Keratinocyte (primary cell): Measurements from ENCODE around the gene POGZ. TPM values are rescaled to one million over a fixed set of nuclear protein-coding genes. Genes with fewer than 3 reads are reported as not detected.

Source experiments
- DNase-seq: peaks from one replicate; pipeline ENCODE4 v3.0.0-alpha.2; 2011; ENCODE audit warnings: low read depth, missing footprints, low spot score
- FAIRE-seq: peaks from 2 replicates; lab custom pipeline; 2011; peaks lifted over from hg19 to GRCh38; lab: Jason Lieb, UNC
- H2AFZ ChIP-seq: 2 replicates; pipeline ENCODE4 v1.6.0; 2012; ENCODE audit warnings: low read length, control low read depth, inconsistent platforms; ENCODE audit not compliant: control insufficient read depth
- H3K27ac ChIP-seq: 2 replicates; pipeline ENCODE4 v1.5.1; 2011; ENCODE audit warnings: low read length; ENCODE audit not compliant: control insufficient read depth, insufficient read depth
- H3K27me3 ChIP-seq: 3 replicates; pipeline ENCODE4 v1.6.0; 2011; ENCODE audit warnings: low read length; ENCODE audit not compliant: control insufficient read depth, insufficient read depth; ENCODE audit errors: extremely low read depth
- H3K36me3 ChIP-seq, 2 experiments: 2 replicates in 1 of 2; 3 replicates in 1 of 2; pipeline ENCODE4 v1.5.1; 2011; ENCODE audit warnings: low read length in 2 of 2, mild to moderate bottlenecking in 1 of 2; ENCODE audit not compliant: control insufficient read depth in 2 of 2, insufficient read depth in 2 of 2; ENCODE audit errors: extremely low read depth in 1 of 2
- H3K4me1 ChIP-seq: 3 replicates; pipeline ENCODE4 v1.5.1; 2011; ENCODE audit warnings: low read length; ENCODE audit not compliant: control insufficient read depth, insufficient read depth; ENCODE audit errors: extremely low read depth
- H3K4me2 ChIP-seq: 3 replicates; pipeline ENCODE4 v1.6.0; 2011; ENCODE audit warnings: low read depth, low read length; ENCODE audit not compliant: control insufficient read depth, insufficient read depth; ENCODE audit errors: extremely low read depth
- H3K4me3 ChIP-seq, 3 experiments: fragments of 200-600 bp in 1 of 3; sonication (generic) in 1 of 3; 2 replicates in 2 of 3; 3 replicates in 1 of 3; pipeline ENCODE4 v1.5.1; 2011 to 2016; ENCODE audit warnings: low read length in 3 of 3, mild to moderate bottlenecking in 3 of 3, control low read depth in 2 of 3, inconsistent platforms in 1 of 3, low read depth in 1 of 3, mixed read lengths in 1 of 3, mixed run types in 1 of 3, moderate library complexity in 1 of 3; ENCODE audit not compliant: control insufficient read depth in 2 of 3, insufficient read depth in 2 of 3; ENCODE audit errors: extremely low read depth in 1 of 3
- H3K79me2 ChIP-seq: 2 replicates; pipeline ENCODE4 v1.6.0; 2012; ENCODE audit warnings: low read length; ENCODE audit not compliant: control insufficient read depth, insufficient read depth
- H3K9ac ChIP-seq: 3 replicates; pipeline ENCODE4 v1.6.0; 2011; ENCODE audit warnings: low read length; ENCODE audit not compliant: control insufficient read depth, insufficient read depth; ENCODE audit errors: extremely low read depth
- H3K9me1 ChIP-seq: 3 replicates; pipeline ENCODE4 v1.6.0; 2011; ENCODE audit warnings: low read length; ENCODE audit not compliant: control insufficient read depth, insufficient read depth; ENCODE audit errors: extremely low read depth
- H3K9me3 ChIP-seq: 2 replicates; pipeline ENCODE4 v1.5.1; 2012; ENCODE audit warnings: low read depth, low read length; ENCODE audit not compliant: control insufficient read depth
- H4K20me1 ChIP-seq: 3 replicates; pipeline ENCODE4 v1.6.0; 2011; ENCODE audit warnings: low read length; ENCODE audit not compliant: control insufficient read depth, insufficient read depth; ENCODE audit errors: extremely low read depth
- CTCF ChIP-seq, 3 experiments: IDR thresholded peaks in 1 of 3; conservative IDR thresholded peaks in 1 of 3; optimal IDR thresholded peaks in 1 of 3; 2 replicates in 2 of 3; 3 replicates in 1 of 3; pipeline versions ENCODE3 to v1.5.1; 2011; ENCODE audit warnings: low read length in 3 of 3, mild to moderate bottlenecking in 3 of 3, moderate library complexity in 2 of 3, control low read depth in 1 of 3, inconsistent platforms in 1 of 3; ENCODE audit not compliant: insufficient read depth in 2 of 3; ENCODE audit errors: extremely low read depth in 1 of 3
- EZH2 ChIP-seq: IDR thresholded peaks from one replicate; pipeline ENCODE4 v1.6.1; 2012; ENCODE audit warnings: inconsistent platforms, mild to moderate bottlenecking, low read length, moderate library complexity
- dilution Hi-C: fragments of 300-500 bp; cut with MboI; formaldehyde crosslinking; loops from one replicate; pipeline ENCODE4 v1.7.0; 2020; ENCODE audit warnings: low sequenced_read_pairs; ENCODE audit not compliant: extremely low pct_ligation_motif_present
- polyA plus RNA-seq, 5 experiments: library from polyadenylated mRNA; depleted of rRNA in 3 of 5; stranded (reverse) in 3 of 5; stranded (forward) in 1 of 5; unstranded in 1 of 5; fragments of >200 nt; gene quantifications; 1 replicate in 1 of 5; 2 replicates in 3 of 5; 3 replicates in 1 of 5; pipeline versions ENCODE4 v1.2.1 to v1.2.3, GENCODE V29; 2011 to 2012; ENCODE audit warnings: missing spikeins in 2 of 5, low read depth in 1 of 5, low replicate concordance in 1 of 5

POGZ gene
- polyA plus RNA-seq, 1 donor (not counting 4 experiments of a cell fraction or from before 2014, with no cell fraction given): 29.9 TPM

GRCh38 chr1:151482017-151482416 is 22.7 kb upstream of the POGZ start:
- Histone ChIP-seq H3K79me2 (no peaks in the 10 kb centered on the region), H3K4me1 (no peaks in the 10 kb centered on the region), H3K36me3 (no peaks in the 10 kb centered on the region), H3K4me2 (no peak overlapping the region), H3K4me3 (no peak overlapping the region), H3K27me3 (no peaks in the 10 kb centered on the region), H3K9me3 (no peaks in the 10 kb centered on the region), H2AFZ (no peak overlapping the region), H3K9me1 (no peaks in the 10 kb centered on the region), H3K27ac (no peak overlapping the region), H4K20me1 (no peaks in the 10 kb centered on the region), H3K9ac (no peak overlapping the region)
- FAIRE-seq (no peak), DNase-seq (no peak)
- dilution Hi-C loops: no loop called here
- TF ChIP-seq EZH2: no peak
- no peak for TF ChIP-seq CTCF (optimal IDR thresholded peaks at IDR 0.05 in 1 of 3, IDR thresholded peaks at IDR 0.05 in 1 of 3, conservative IDR thresholded peaks at IDR 0.05 in 1 of 3; ENCODE audit: extremely low read depth in 1 of 3, insufficient read depth in 2 of 3, low read length in 3 of 3)

GRCh38 chr1:151479462-151479861 is 20.2 kb upstream of the POGZ start:
- dilution Hi-C loops: no loop called here
- DNase-seq: no peak
- Histone ChIP-seq H3K9me3 (no peaks in the 10 kb centered on the region), H3K4me3 (no peak overlapping the region), H3K9me1 (no peaks in the 10 kb centered on the region), H4K20me1 (no peaks in the 10 kb centered on the region), H3K27ac (no peak overlapping the region), H3K4me1 (no peaks in the 10 kb centered on the region), H3K9ac (no peak overlapping the region), H3K36me3 (no peaks in the 10 kb centered on the region), H2AFZ (no peak overlapping the region), H3K27me3 (no peaks in the 10 kb centered on the region), H3K79me2 (no peaks in the 10 kb centered on the region), H3K4me2 (no peak overlapping the region)
- no peak for FAIRE-seq
- no peak for TF ChIP-seq EZH2
- no peak for TF ChIP-seq CTCF (optimal IDR thresholded peaks at IDR 0.05 in 1 of 3, IDR thresholded peaks at IDR 0.05 in 1 of 3, conservative IDR thresholded peaks at IDR 0.05 in 1 of 3; ENCODE audit: extremely low read depth in 1 of 3, insufficient read depth in 2 of 3, low read length in 3 of 3)
